HepG2 (cell line): ENCODE results near the gene KIAA1217. TPM values are rescaled to one million over a fixed set of nuclear protein-coding genes. Genes with fewer than 3 reads are reported as not detected.

Source experiments
- ATAC-seq: fragments of 200-7000 bp; cut with Tn5 transposase; 3 replicates; pipeline ENCODE4 v1.9.1; 2020; ENCODE audit warnings: mild to moderate bottlenecking, moderate library complexity
- BruUV-seq: library from RNA; stranded (reverse); fragments of 400-500 nt; replicated peaks from 2 replicates; lab custom pipeline; 2021; lab: Mats Ljungman, UMichigan
- CTCF ChIA-PET: fragments of 300-600 bp; formaldehyde crosslinking; extraction: SDS; loops from one replicate; lab custom pipeline; 2021; ENCODE audit warnings: low total read pairs, inconsistent platforms, low intra/inter-chr PET ratio; lab: Yijun Ruan, JAX
- POLR2A ChIA-PET: fragments of 350-600 bp; sonication (Branson Sonifier 250); formaldehyde crosslinking; loops from one replicate; lab custom pipeline; 2020; ENCODE audit warnings: antibody characterized with exemption, inconsistent platforms; lab: Yijun Ruan, JAX
- DNase-seq: peaks from one replicate; pipeline ENCODE4 v3.0.0-alpha.2; 2015; ENCODE audit warnings: low spot score
- FAIRE-seq: peaks from 3 replicates; lab custom pipeline; 2011; peaks lifted over from hg19 to GRCh38; lab: Jason Lieb, UNC
- H2AFZ ChIP-seq: one replicate; pipeline ENCODE4 v1.6.1; 2011; ENCODE audit warnings: low read length, inconsistent platforms
- H3K27ac ChIP-seq: fragments of 300-600 bp; 3 replicates; pipeline ENCODE4 v1.8.0; 2011; ENCODE audit warnings: mixed run types, mild to moderate bottlenecking, mixed read lengths, low read length, inconsistent platforms; ENCODE audit not compliant: insufficient read depth; ENCODE audit errors: extremely low read length
- H3K27me3 ChIP-seq, 2 experiments: fragments of 200-600 bp in 1 of 2; 2 replicates in 1 of 2; 3 replicates in 1 of 2; pipeline versions ENCODE4 v1.6.0 to v1.8.0; 2011; ENCODE audit warnings: low read length in 2 of 2, mild to moderate bottlenecking in 2 of 2, moderate library complexity in 2 of 2, inconsistent platforms in 1 of 2; ENCODE audit not compliant: insufficient read depth in 2 of 2, control insufficient read depth in 1 of 2
- H3K36me3 ChIP-seq, 2 experiments: fragments of 200-600 bp in 1 of 2; replicated peaks in 1 of 2; 2 replicates in 1 of 2; 3 replicates in 1 of 2; pipeline versions ENCODE4 v1.5.1 to v1.8.0; 2011; ENCODE audit warnings: low read length in 2 of 2, inconsistent platforms in 1 of 2; ENCODE audit not compliant: insufficient read depth in 2 of 2, control insufficient read depth in 1 of 2
- H3K4me1 ChIP-seq: 2 replicates; pipeline ENCODE4 v1.5.1; 2012; ENCODE audit warnings: low read length, inconsistent platforms; ENCODE audit not compliant: insufficient read depth
- H3K4me2 ChIP-seq: 2 replicates; pipeline ENCODE4 v1.6.0; 2011; ENCODE audit warnings: low read depth, low read length, inconsistent platforms
- H3K4me3 ChIP-seq, 3 experiments: fragments of 200-600 bp in 1 of 3; sonication (generic), shearing (Covaris generic) in 1 of 3; replicated peaks in 1 of 3; 2 replicates each; pipeline ENCODE4 v1.5.1; 2011 to 2016; ENCODE audit warnings: low read length in 3 of 3, inconsistent platforms in 2 of 3, low read depth in 2 of 3, mild to moderate bottlenecking in 2 of 3, control low read depth in 1 of 3, mixed read lengths in 1 of 3; ENCODE audit not compliant: insufficient read depth in 1 of 3
- H3K79me2 ChIP-seq: one replicate; pipeline ENCODE4 v1.6.1; 2011; ENCODE audit warnings: low read length, inconsistent platforms; ENCODE audit not compliant: insufficient read depth
- H3K9ac ChIP-seq: 2 replicates; pipeline ENCODE4 v1.6.0; 2011; ENCODE audit warnings: mild to moderate bottlenecking, low read depth, low read length, inconsistent platforms; ENCODE audit not compliant: insufficient read depth
- H3K9me3 ChIP-seq: 2 replicates; pipeline ENCODE4 v1.5.1; 2012; ENCODE audit warnings: mild to moderate bottlenecking, low read length
- H4K20me1 ChIP-seq: 2 replicates; pipeline ENCODE4 v1.6.0; 2011; ENCODE audit warnings: inconsistent platforms, mild to moderate bottlenecking, low read length, moderate library complexity; ENCODE audit not compliant: insufficient read depth
- ARID2 ChIP-seq: sonication (generic); formaldehyde crosslinking; IDR thresholded peaks from 2 replicates; pipeline ENCODE4 v1.8.1; 2022; ENCODE audit warnings: mild to moderate bottlenecking, missing genetic modification reagents, borderline replicate concordance
- CBX2 ChIP-seq, 2 experiments: fragments of 200-600 bp in 1 of 2; sonication (generic); formaldehyde crosslinking in 1 of 2; IDR thresholded peaks; 2 replicates each; pipeline versions ENCODE4 v1.7.0 to v1.8.1; 2018 to 2022; ENCODE audit warnings: low read depth in 2 of 2, low read length in 1 of 2, mild to moderate bottlenecking in 1 of 2, missing genetic modification reagents in 1 of 2
- HIVEP1 ChIP-seq: sonication (generic); formaldehyde crosslinking; IDR thresholded peaks from 2 replicates; pipeline ENCODE4 v1.4.0; 2020; ENCODE audit warnings: mild to moderate bottlenecking, missing genetic modification reagents
- PHF5A ChIP-seq: IDR thresholded peaks from one replicate; pipeline ENCODE4 v1.6.1; 2018; ENCODE audit warnings: low read depth, missing genetic modification reagents; ENCODE audit not compliant: unreplicated experiment
- PITX1 ChIP-seq: sonication (generic); formaldehyde crosslinking; IDR thresholded peaks from 2 replicates; pipeline ENCODE4 v1.5.1; 2020; ENCODE audit warnings: mild to moderate bottlenecking, missing genetic modification reagents
- POGZ ChIP-seq: sonication (generic); formaldehyde crosslinking; IDR thresholded peaks from 2 replicates; pipeline ENCODE4 v1.4.0; 2020; ENCODE audit warnings: mild to moderate bottlenecking, missing genetic modification reagents
- REPIN1 ChIP-seq: sonication (generic); formaldehyde crosslinking; IDR thresholded peaks from 2 replicates; pipeline ENCODE4 v1.8.0; 2022; ENCODE audit warnings: missing genetic modification reagents, low read depth, mild to moderate bottlenecking, borderline replicate concordance
- RXRB ChIP-seq: IDR thresholded peaks from 2 replicates; pipeline ENCODE4 v1.6.1; 2016; ENCODE audit warnings: borderline replicate concordance, missing genetic modification reagents, missing compliant biosample characterization
- TSC22D2 ChIP-seq: sonication (generic); formaldehyde crosslinking; IDR thresholded peaks from 2 replicates; pipeline ENCODE4 v1.5.1; 2020; ENCODE audit warnings: missing genetic modification reagents, mild to moderate bottlenecking, borderline replicate concordance
- ZBTB39 ChIP-seq: sonication (generic); formaldehyde crosslinking; IDR thresholded peaks from 2 replicates; pipeline ENCODE4 v1.5.0; 2020; ENCODE audit warnings: missing genetic modification reagents
- ZNF264 ChIP-seq: sonication (generic); formaldehyde crosslinking; IDR thresholded peaks from 2 replicates; pipeline ENCODE4 v1.4.0; 2020; ENCODE audit warnings: missing genetic modification reagents
- ZNF318 ChIP-seq: sonication (generic); formaldehyde crosslinking; IDR thresholded peaks from 2 replicates; pipeline ENCODE4 v1.4.0; 2020; ENCODE audit warnings: mild to moderate bottlenecking, missing genetic modification reagents
- ZNF430 ChIP-seq: sonication (generic); formaldehyde crosslinking; IDR thresholded peaks from 2 replicates; pipeline ENCODE4 v1.9.0; 2021; ENCODE audit warnings: mild to moderate bottlenecking, missing genetic modification reagents
- ZNF432 ChIP-seq: sonication (generic); formaldehyde crosslinking; IDR thresholded peaks from 2 replicates; pipeline ENCODE4 v1.5.0; 2020; ENCODE audit warnings: missing genetic modification reagents, mild to moderate bottlenecking, borderline replicate concordance
- ZNF772 ChIP-seq: sonication (generic); formaldehyde crosslinking; IDR thresholded peaks from 2 replicates; pipeline ENCODE4 v1.5.0; 2020; ENCODE audit warnings: mild to moderate bottlenecking, missing genetic modification reagents
- WGBS: methylation state at CpG from one replicate; pipeline ENCODE4 v1.1.6; 2017; ENCODE audit warnings: low lambda C conversion rate; 5-methylcytosine and 5-hydroxymethylcytosine counted together
- in situ Hi-C: cut with HindIII; loops from 2 replicates; pipeline ENCODE4 v1.10.0; 2017; ENCODE audit warnings: low pct_unique_long_range_greater_than_20kb; ENCODE audit not compliant: extremely low pct_ligation_motif_present
- intact Hi-C: fragments of 100-400 bp; cut with micrococcal nuclease; formaldehyde crosslinking; loops from one replicate; pipeline ENCODE4 v1.10.0; 2022; ENCODE audit not compliant: unreplicated experiment
- polyA plus RNA-seq, 8 experiments: library from polyadenylated mRNA; depleted of rRNA in 3 of 8; stranded (reverse) in 7 of 8; unstranded in 1 of 8; fragments of >200 nt; fragmentation: Illumina TruSeq in 4 of 8; extraction: Trizol in 4 of 8; gene quantifications; 2 replicates each; pipeline versions ENCODE4 v1.2.1 to v1.2.3, GENCODE V29; 2011 to 2016; ENCODE audit warnings: low read depth in 4 of 8, missing spikeins in 1 of 8, mixed read lengths in 1 of 8; ENCODE audit not compliant: insufficient read depth in 1 of 8
- total RNA-seq, 5 experiments: library from RNA; depleted of rRNA; stranded (reverse); fragments of >200 nt; fragmentation: Illumina TruSeq; extraction: Trizol; gene quantifications; 2 replicates each; pipeline ENCODE4 v1.2.3, GENCODE V29; 2016; ENCODE audit warnings: low read depth in 1 of 5

The KIAA1217 gene
- total and polyA plus RNA-seq, 2 of the 13 experiments (the other 11 are each of a cell fraction or from before 2014, with no cell fraction given): 4.6 to 10.9 TPM

GRCh38 chr10:24176658-24177057 lies 32.3 kb upstream of the KIAA1217 start:
- H3K27ac ChIP-seq: no peak overlapping the region
- CTCF ChIA-PET: no interaction called here
- no peak for DNase-seq
- in situ Hi-C loops: no loop called here
- intact Hi-C loops: no loop called here
- no peak for TF ChIP-seq REPIN1 (CRISPR knock-in tag)
- TF ChIP-seq RXRB: no peak
- no peak for TF ChIP-seq HIVEP1
- TF ChIP-seq PITX1 (CRISPR knock-in tag): no peak
- TF ChIP-seq POGZ: no peak
- no peak for TF ChIP-seq ZBTB39 (CRISPR knock-in tag)
- no peak for TF ChIP-seq CBX2 (IDR thresholded peaks at IDR 0.05; ENCODE audit: low read depth, low read length)
- TF ChIP-seq CBX2 (CRISPR knock-in tag; IDR thresholded peaks at IDR 0.05; ENCODE audit: low read depth): no peak
- TF ChIP-seq TSC22D2: no peak
- TF ChIP-seq ZNF430 (CRISPR knock-in tag): no peak
- TF ChIP-seq ZNF772 (CRISPR knock-in tag): no peak
- TF ChIP-seq ZNF264 (CRISPR knock-in tag): no peak
- no peak for TF ChIP-seq ARID2 (CRISPR knock-in tag)
- TF ChIP-seq ZNF318 (CRISPR knock-in tag): no peak
- TF ChIP-seq PHF5A: no peak
- no peak for TF ChIP-seq ZNF432
- TF ChIP-seq, all 625 proteins: peak for 0
- FAIRE-seq (no peak), ATAC-seq (no peak)
- Histone ChIP-seq H3K4me2 (no peak overlapping the region), H4K20me1 (no peaks in the 10 kb centered on the region), H3K27me3 (no peaks in the 10 kb centered on the region; a peak in 1 of 5 replicates), H3K4me1 (no peaks in the 10 kb centered on the region), H3K9ac (no peak overlapping the region), H3K9me3 (no peaks in the 10 kb centered on the region), H3K36me3 (no peaks in the 10 kb centered on the region), H3K79me2 (no peaks in the 10 kb centered on the region), H3K4me3 (no peak overlapping the region), H2AFZ (no peak overlapping the region)
- no TSS peak for BruUV-seq
- POLR2A ChIA-PET: no interaction called here
- WGBS: 40% methylated on average over 1 of the region's 19 CpGs
